Chondrocyte (in vitro differentiated cells): ENCODE results near the gene AHRR. TPM values are rescaled to one million over a fixed set of nuclear protein-coding genes. Genes with fewer than 3 reads are reported as not detected.

Source experiments
- DNase-seq: peaks from one replicate; pipeline ENCODE4 v3.0.0; 2021; ENCODE audit warnings: mixed read lengths, low spot score
- H3K27ac Mint-ChIP-seq: one replicate; pipeline ENCODE4 v1.8.0; 2021; ENCODE audit warnings: mild to moderate bottlenecking, moderate library complexity, mixed read lengths; ENCODE audit not compliant: unreplicated experiment
- H3K27me3 Mint-ChIP-seq: 2 replicates; pipeline ENCODE4 v1.8.0; 2021; ENCODE audit warnings: low read depth, mixed read lengths
- H3K36me3 Mint-ChIP-seq: 2 replicates; pipeline ENCODE4 v1.8.0; 2021; ENCODE audit warnings: low read depth, mixed read lengths
- H3K4me1 Mint-ChIP-seq: 2 replicates; pipeline ENCODE4 v1.8.0; 2021; ENCODE audit warnings: low read depth, mild to moderate bottlenecking, mixed read lengths
- H3K4me3 Mint-ChIP-seq: one replicate; pipeline ENCODE4 v1.8.0; 2021; ENCODE audit warnings: mild to moderate bottlenecking, moderate library complexity, mixed read lengths; ENCODE audit not compliant: unreplicated experiment
- H3K9me3 Mint-ChIP-seq: 2 replicates; pipeline ENCODE4 v1.8.0; 2021; ENCODE audit warnings: low read depth, mixed read lengths
- total RNA-seq: library from RNA; stranded (reverse); gene quantifications from 3 replicates; pipeline ENCODE4 v1.2.1, GENCODE V29; 2021
- TF ChIP-seq, protein P1 (sequence below): fragments of 200-600 bp; sonication (generic); IDR thresholded peaks from 2 replicates; pipeline ENCODE4 v1.5.0; 2021; ENCODE audit warnings: antibody characterized with exemption, mild to moderate bottlenecking, moderate library complexity

The AHRR gene
- total RNA-seq, 1 donor from 2014 or later = 17.3 TPM

DNA sequence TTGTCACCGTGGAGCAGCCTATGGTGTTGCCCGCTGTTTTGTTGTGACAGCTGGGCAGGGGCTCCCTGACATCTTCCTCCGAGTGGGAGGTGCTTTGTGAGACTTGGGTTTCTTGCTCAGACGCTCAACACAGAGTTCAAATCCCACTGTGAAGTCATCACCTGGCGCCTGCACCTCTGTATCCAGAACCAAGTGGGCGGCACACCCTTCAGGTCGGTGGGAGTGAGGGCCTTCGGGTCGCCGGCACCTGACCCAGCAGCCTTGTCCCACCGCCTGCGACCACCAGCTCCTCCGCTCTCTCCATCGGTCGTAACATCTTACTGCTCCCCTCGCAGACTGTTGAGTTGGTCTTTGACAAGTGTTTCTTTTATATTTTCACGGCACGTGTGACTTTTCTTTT lies 83.9 kb downstream of the AHRR start:
- TF ChIP-seq, protein P1, sequence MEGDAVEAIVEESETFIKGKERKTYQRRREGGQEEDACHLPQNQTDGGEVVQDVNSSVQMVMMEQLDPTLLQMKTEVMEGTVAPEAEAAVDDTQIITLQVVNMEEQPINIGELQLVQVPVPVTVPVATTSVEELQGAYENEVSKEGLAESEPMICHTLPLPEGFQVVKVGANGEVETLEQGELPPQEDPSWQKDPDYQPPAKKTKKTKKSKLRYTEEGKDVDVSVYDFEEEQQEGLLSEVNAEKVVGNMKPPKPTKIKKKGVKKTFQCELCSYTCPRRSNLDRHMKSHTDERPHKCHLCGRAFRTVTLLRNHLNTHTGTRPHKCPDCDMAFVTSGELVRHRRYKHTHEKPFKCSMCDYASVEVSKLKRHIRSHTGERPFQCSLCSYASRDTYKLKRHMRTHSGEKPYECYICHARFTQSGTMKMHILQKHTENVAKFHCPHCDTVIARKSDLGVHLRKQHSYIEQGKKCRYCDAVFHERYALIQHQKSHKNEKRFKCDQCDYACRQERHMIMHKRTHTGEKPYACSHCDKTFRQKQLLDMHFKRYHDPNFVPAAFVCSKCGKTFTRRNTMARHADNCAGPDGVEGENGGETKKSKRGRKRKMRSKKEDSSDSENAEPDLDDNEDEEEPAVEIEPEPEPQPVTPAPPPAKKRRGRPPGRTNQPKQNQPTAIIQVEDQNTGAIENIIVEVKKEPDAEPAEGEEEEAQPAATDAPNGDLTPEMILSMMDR = no peak
- H3K4me3 Mint-ChIP-seq = no peak overlapping the region
- H3K9me3 Mint-ChIP-seq = no peaks in the 10 kb centered on the region

DNA sequence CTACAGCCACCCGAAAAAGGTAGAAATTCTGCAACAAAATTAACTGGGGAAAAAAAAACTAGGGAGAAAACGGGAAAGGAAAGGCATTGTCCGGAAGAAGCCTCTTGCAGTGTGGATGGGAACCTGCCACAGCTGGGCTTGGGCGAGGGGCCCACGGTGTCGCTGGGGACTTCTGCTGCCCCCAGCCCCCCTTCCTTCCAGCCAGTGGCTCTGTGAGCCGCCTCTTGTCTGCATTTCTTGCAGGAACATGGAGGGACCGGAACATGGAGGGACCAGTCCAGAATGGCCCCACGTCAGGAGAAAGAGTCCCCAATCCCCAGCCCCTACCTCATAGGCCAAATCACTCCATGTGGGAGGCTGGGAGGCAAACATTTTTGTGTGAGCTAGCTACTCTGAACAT lies 84.5 kb downstream of the AHRR start:
- TF ChIP-seq, protein P1 = no peak
- Mint-ChIP-seq H3K4me1 (peaks cover 3% of the 10 kb centered on the region), H3K27ac (no peak overlapping the region), H3K9me3 (no peaks in the 10 kb centered on the region), H3K27me3 (no peaks in the 10 kb centered on the region), H3K4me3 (no peak overlapping the region), H3K36me3 (peaks cover 8% of the 10 kb centered on the region)
- peak; percentile 47 for DNase-seq

More for the DNA sequence above, 83.9 kb downstream of the AHRR start:
- peak; percentile 58 for DNase-seq
- Mint-ChIP-seq H3K27ac (no peak overlapping the region), H3K36me3 (peaks cover 8% of the 10 kb centered on the region), H3K4me1 (peaks cover 6% of the 10 kb centered on the region), H3K27me3 (no peaks in the 10 kb centered on the region)

- TF ChIP-seq, protein P1 = no peak
- no peaks in the 10 kb centered on the region for H3K27me3 Mint-ChIP-seq
- H3K27ac Mint-ChIP-seq = no peak overlapping the region
- H3K36me3 Mint-ChIP-seq = peaks cover 8% of the 10 kb centered on the region
- peaks cover 3% of the 10 kb centered on the region for H3K4me1 Mint-ChIP-seq
- no peaks in the 10 kb centered on the region for H3K9me3 Mint-ChIP-seq
- no peak overlapping the region for H3K4me3 Mint-ChIP-seq
- DNase-seq = no peak
Measured at GRCh38 chr5:407051-407450, 85.5 kb downstream of the AHRR start.

- H3K4me1 Mint-ChIP-seq = peaks cover 3% of the 10 kb centered on the region
- no peak overlapping the region for H3K27ac Mint-ChIP-seq
- no peaks in the 10 kb centered on the region for H3K27me3 Mint-ChIP-seq
Measured at GRCh38 chr5:407801-408268, 86.3 kb downstream of the AHRR start.

DNA sequence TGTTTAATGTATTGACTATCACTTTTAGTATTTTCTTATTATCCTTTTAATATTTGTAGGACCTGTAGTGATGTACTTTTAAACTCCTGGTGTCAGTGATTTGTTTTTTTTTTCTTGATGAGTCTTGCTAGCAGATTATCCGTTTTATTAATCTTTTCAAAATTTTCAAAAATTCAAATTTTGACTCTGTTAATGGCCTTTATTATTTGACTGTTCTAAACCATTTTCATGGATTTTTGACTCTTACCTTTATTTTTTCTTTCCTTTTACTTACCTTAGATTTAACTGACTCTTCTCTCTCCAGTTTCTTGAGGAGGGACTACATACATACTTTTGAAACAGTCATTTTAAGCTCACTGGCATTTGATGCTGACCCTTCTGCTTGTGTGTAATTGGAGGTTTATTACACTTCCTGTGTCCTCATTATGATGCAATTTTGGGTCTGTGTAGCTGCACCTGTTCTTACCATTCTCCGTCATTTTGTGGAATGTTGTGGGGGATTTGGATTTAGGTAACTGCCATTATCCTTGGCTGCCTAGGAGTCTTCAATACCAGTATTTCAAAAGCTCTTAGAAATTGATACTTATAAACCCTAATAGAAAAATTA lies 89.5 kb downstream of the AHRR start:
- DNase-seq = no peak
- H3K27ac Mint-ChIP-seq = no peak overlapping the region
- no peak overlapping the region for H3K4me3 Mint-ChIP-seq
- no peaks in the 10 kb centered on the region for H3K27me3 Mint-ChIP-seq
- no peaks in the 10 kb centered on the region for H3K36me3 Mint-ChIP-seq
- TF ChIP-seq, protein P1 = no peak
- H3K4me1 Mint-ChIP-seq = peaks cover 14% of the 10 kb centered on the region
- H3K9me3 Mint-ChIP-seq = no peaks in the 10 kb centered on the region

More at GRCh38 chr5:407801-408268, 86.3 kb downstream of the AHRR start:
- Mint-ChIP-seq H3K36me3 (peaks cover 8% of the 10 kb centered on the region), H3K4me3 (no peak overlapping the region), H3K9me3 (no peaks in the 10 kb centered on the region)
- DNase-seq = peak; percentile 39
- TF ChIP-seq, protein P1 = no peak
